HCT116 (cell line): ENCODE results near the gene SLC25A21. TPM values are rescaled to one million over a fixed set of nuclear protein-coding genes. Genes with fewer than 3 reads are reported as not detected.
A peak's percentile ranks its signal among the peaks of the same experiment; 100 is the strongest.

ENCODE experiments used
- ATAC-seq: fragments of 200-7000 bp; cut with Tn5 transposase; 2 replicates; pipeline ENCODE4 v1.9.1; 2020; ENCODE audit warnings: mild to moderate bottlenecking, moderate library complexity
- BruUV-seq: library from RNA; stranded (reverse); fragments of 400-500 nt; replicated peaks from 2 replicates; lab custom pipeline; 2021; lab: Mats Ljungman, UMichigan
- CTCF ChIA-PET: fragments of 300-600 bp; sonication (Branson Sonifier 250); formaldehyde crosslinking; loops from one replicate; lab custom pipeline; 2021; ENCODE audit warnings: antibody characterized with exemption; lab: Charles Lee
- POLR2A ChIA-PET: fragments of 300-600, 350-600 bp; sonication (Branson Sonifier 250); formaldehyde crosslinking; loops from one replicate; lab custom pipeline; 2021; ENCODE audit warnings: antibody characterized with exemption; lab: Charles Lee
- RAD21 ChIA-PET, 2 experiments: fragments of 300-600 bp; sonication (Branson Sonifier 250); formaldehyde crosslinking; loops; one replicate each; lab custom pipeline; 2023; ENCODE audit warnings: low total read pairs in 2 of 2; ENCODE audit not compliant: uncharacterized antibody in 2 of 2, unreplicated experiment in 2 of 2, low non-redundant PET in 1 of 2; lab: Charles Lee
- DNase-seq: peaks from one replicate; pipeline ENCODE4 v3.0.0-alpha.2; 2010; ENCODE audit warnings: low read depth, low spot score
- H2AFZ ChIP-seq: fragments of 200-600 bp; shearing (Covaris generic), sonication (generic); 2 replicates; pipeline ENCODE4 v1.6.1; 2017; ENCODE audit warnings: low read depth, mixed run types, mixed read lengths, antibody characterized with exemption, low read length; ENCODE audit not compliant: poor library complexity, severe bottlenecking
- H3K27ac ChIP-seq: 2 replicates; pipeline ENCODE4 v1.5.1; 2012; ENCODE audit warnings: low read depth, low read length
- H3K27me3 ChIP-seq: fragments of 200-600 bp; sonication (generic); 2 replicates; pipeline ENCODE4 v1.6.1; 2016; ENCODE audit warnings: mixed run types, low read length, mixed read lengths; ENCODE audit not compliant: insufficient read depth
- H3K36me3 ChIP-seq, 2 experiments: fragments of 200-500 bp in 1 of 2; fragments of 200-600 bp in 1 of 2; sonication (Bioruptor generic) in 1 of 2; sonication (generic) in 1 of 2; 2 replicates each; pipeline versions ENCODE4 v1.5.1 to v1.6.1; 2014 to 2016; ENCODE audit warnings: low read length in 2 of 2, inconsistent platforms in 1 of 2, mixed read lengths in 1 of 2, mixed run types in 1 of 2; ENCODE audit not compliant: insufficient read depth in 2 of 2, control insufficient read depth in 1 of 2
- H3K4me1 ChIP-seq, 2 experiments: fragments of 200-600 bp in 1 of 2; sonication (generic) in 1 of 2; 2 replicates each; pipeline versions ENCODE4 v1.5.1 to v1.6.1; 2012 to 2017; ENCODE audit warnings: low read length in 2 of 2, inconsistent platforms in 1 of 2, mild to moderate bottlenecking in 1 of 2, mixed read lengths in 1 of 2, mixed run types in 1 of 2, moderate library complexity in 1 of 2; ENCODE audit not compliant: insufficient read depth in 2 of 2, control insufficient read depth in 1 of 2
- H3K4me2 ChIP-seq: fragments of 200-600 bp; sonication (generic); 2 replicates; pipeline ENCODE4 v1.6.1; 2017; ENCODE audit warnings: mixed run types, low read length, mixed read lengths
- H3K4me3 ChIP-seq, 2 experiments: fragments of 200-600 bp in 1 of 2; sonication (generic) in 1 of 2; replicated peaks in 1 of 2; 2 replicates each; pipeline ENCODE4 v1.5.1; 2011 to 2016; ENCODE audit warnings: low read length in 2 of 2, control low read depth in 1 of 2, low read depth in 1 of 2, mild to moderate bottlenecking in 1 of 2, mixed read lengths in 1 of 2, mixed run types in 1 of 2
- H3K79me2 ChIP-seq: fragments of 200-600 bp; sonication (generic); 2 replicates; pipeline ENCODE4 v1.6.1; 2017; ENCODE audit warnings: mild to moderate bottlenecking, mixed run types, low read length, moderate library complexity, mixed read lengths; ENCODE audit not compliant: insufficient read depth
- H3K9ac ChIP-seq: fragments of 200-600 bp; sonication (generic); 2 replicates; pipeline ENCODE4 v1.6.1; 2016; ENCODE audit warnings: low read length, mixed read lengths
- H3K9me2 ChIP-seq: fragments of 200-600 bp; sonication (generic), shearing (Covaris generic); 2 replicates; pipeline ENCODE4 v1.6.1; 2017; ENCODE audit warnings: mixed run types, mild to moderate bottlenecking, moderate library complexity; ENCODE audit not compliant: insufficient read depth
- H3K9me3 ChIP-seq, 2 experiments: fragments of 200-500 bp in 1 of 2; fragments of 200-600 bp in 1 of 2; sonication (Bioruptor generic) in 1 of 2; sonication (generic) in 1 of 2; 2 replicates each; pipeline ENCODE4 v1.6.1; 2014 to 2017; ENCODE audit warnings: low read length in 2 of 2, mixed read lengths in 2 of 2, inconsistent platforms in 1 of 2, low read depth in 1 of 2, mild to moderate bottlenecking in 1 of 2, mixed run types in 1 of 2, moderate library complexity in 1 of 2; ENCODE audit not compliant: control insufficient read depth in 1 of 2, insufficient read depth in 1 of 2
- H4K20me1 ChIP-seq: fragments of 200-600 bp; sonication (generic), shearing (Covaris generic); 2 replicates; pipeline ENCODE4 v1.6.1; 2017; ENCODE audit warnings: mixed run types, mild to moderate bottlenecking, moderate library complexity; ENCODE audit not compliant: insufficient read depth
- ATF3 ChIP-seq: IDR thresholded peaks from 2 replicates; pipeline ENCODE4 v1.6.1; 2012
- FOSL1 ChIP-seq: IDR thresholded peaks from 2 replicates; pipeline ENCODE4 v1.6.1; 2012; ENCODE audit warnings: low read depth
- MAX ChIP-seq: IDR thresholded peaks from 2 replicates; pipeline ENCODE4 v1.6.1; 2012
- POLR2A ChIP-seq: IDR thresholded peaks from 2 replicates; pipeline ENCODE4 v1.7.0; 2011; ENCODE audit warnings: borderline replicate concordance; ENCODE audit not compliant: insufficient read depth, insufficient read length; ENCODE audit errors: extremely low read depth
- RAD21 ChIP-seq: IDR thresholded peaks from 2 replicates; pipeline ENCODE4 v1.6.1; 2012; ENCODE audit warnings: low read depth, mild to moderate bottlenecking
- SIN3A ChIP-seq: IDR thresholded peaks from 2 replicates; pipeline ENCODE4 v1.6.1; 2012; ENCODE audit warnings: low read depth
- YY1 ChIP-seq: IDR thresholded peaks from 2 replicates; pipeline ENCODE4 v1.6.1; 2011; ENCODE audit warnings: low read length, low read depth, moderate library complexity, mild to moderate bottlenecking; ENCODE audit not compliant: insufficient replicate concordance; ENCODE audit errors: extremely low read depth
- ZBTB33 ChIP-seq: IDR thresholded peaks from 2 replicates; pipeline ENCODE4 v1.6.1; 2011; ENCODE audit warnings: mild to moderate bottlenecking, low read length, moderate library complexity; ENCODE audit not compliant: insufficient replicate concordance; ENCODE audit errors: extremely low read depth
- ZFX ChIP-seq: fragments of 450-650 bp; IDR thresholded peaks from 2 replicates; pipeline ENCODE4 v1.6.1; 2017
- intact Hi-C: fragments of 100-400 bp; cut with micrococcal nuclease; formaldehyde crosslinking; loops from 2 replicates; pipeline ENCODE4 v1.10.0; 2022
- total RNA-seq: library from RNA; stranded (reverse); gene quantifications from one replicate; pipeline ENCODE4 v1.2.1, GENCODE V29; 2021; ENCODE audit not compliant: unreplicated experiment

Gene SLC25A21
- total RNA-seq, 1 experiment from 2014 or later, result 3.5 TPM

GRCh38 chr14:36662543-36663403, 509.6 kb downstream of the SLC25A21 start:
- H3K27ac ChIP-seq, result no peak overlapping the region
- CTCF ChIA-PET, result no interaction called here
- no TSS peak for BruUV-seq
- no peak for ATAC-seq
- no peaks in the 10 kb centered on the region for H3K27me3 ChIP-seq
- intact Hi-C loops, result no loop called here
- no peaks in the 10 kb centered on the region for H3K9me2 ChIP-seq
- no peak for TF ChIP-seq ATF3
- no peak for TF ChIP-seq ZFX
- TF ChIP-seq MAX, result no peak
- no peak for TF ChIP-seq SIN3A
- no peak for TF ChIP-seq FOSL1
- TF ChIP-seq POLR2A, result no peak
- no peak for TF ChIP-seq YY1
- TF ChIP-seq RAD21, result no peak
- no peak for TF ChIP-seq ZBTB33
- TF ChIP-seq, all 23 proteins: peak for 0
- H3K9ac ChIP-seq, result peak overlapping the region; percentile 61
- H3K4me3 ChIP-seq, result peak overlapping the region; percentile 71 to 80
- no peak overlapping the region for H2AFZ ChIP-seq
- no peaks in the 10 kb centered on the region for H4K20me1 ChIP-seq
- no peaks in the 10 kb centered on the region for H3K79me2 ChIP-seq
- RAD21 ChIA-PET, result no interaction called here
- POLR2A ChIA-PET, result interaction anchor here (0.6 kb wide), 1 partner anchor 104 kb away, joined by 4 read pairs; no protein-coding TSS in a partner anchor
- peak overlapping the region; percentile 73 for H3K4me2 ChIP-seq
- no peak for DNase-seq
- H3K4me1 ChIP-seq, result peaks cover 4 to 10% of the 10 kb centered on the region in 2 experiments; a peak in 1 of 4 replicates
- H3K36me3 ChIP-seq, result peaks cover 0 to 3% of the 10 kb centered on the region in 2 experiments; a peak in 2 of 4 replicates
- H3K9me3 ChIP-seq, result no peaks in the 10 kb centered on the region
